ENCODE results near the gene MRE11.

DNA sequence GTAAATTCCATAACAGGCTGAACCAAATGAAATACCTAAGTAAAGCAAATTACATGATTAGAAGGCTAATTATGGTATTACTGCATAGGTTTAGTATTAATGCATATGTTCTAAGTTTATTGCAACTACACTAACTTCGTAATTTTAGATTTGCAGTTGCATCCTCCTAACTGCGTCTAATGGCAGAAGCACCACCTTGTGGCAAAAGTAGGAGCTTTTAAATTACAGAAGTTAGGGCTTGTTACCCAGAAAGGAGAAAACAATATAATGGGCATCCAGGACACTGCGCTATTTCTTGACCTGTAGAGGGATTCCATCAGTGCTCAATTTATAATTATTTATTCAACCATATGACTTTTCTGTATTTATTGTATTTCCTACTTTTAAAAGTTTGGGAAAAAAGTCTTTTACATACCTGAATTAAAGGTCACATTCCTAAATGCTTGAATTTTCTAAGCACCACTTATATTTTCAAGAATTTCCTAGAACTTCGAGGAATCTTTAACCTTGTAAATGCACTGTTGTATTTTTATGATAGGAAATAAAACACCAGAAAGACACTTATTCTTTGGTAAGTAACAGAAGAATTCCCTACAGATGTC lies 76.2 kb downstream of the MRE11 start:
- no peak for TF ChIP-seq POLR2A (IDR thresholded peaks at IDR 0.05)
- TF ChIP-seq, protein P1, sequence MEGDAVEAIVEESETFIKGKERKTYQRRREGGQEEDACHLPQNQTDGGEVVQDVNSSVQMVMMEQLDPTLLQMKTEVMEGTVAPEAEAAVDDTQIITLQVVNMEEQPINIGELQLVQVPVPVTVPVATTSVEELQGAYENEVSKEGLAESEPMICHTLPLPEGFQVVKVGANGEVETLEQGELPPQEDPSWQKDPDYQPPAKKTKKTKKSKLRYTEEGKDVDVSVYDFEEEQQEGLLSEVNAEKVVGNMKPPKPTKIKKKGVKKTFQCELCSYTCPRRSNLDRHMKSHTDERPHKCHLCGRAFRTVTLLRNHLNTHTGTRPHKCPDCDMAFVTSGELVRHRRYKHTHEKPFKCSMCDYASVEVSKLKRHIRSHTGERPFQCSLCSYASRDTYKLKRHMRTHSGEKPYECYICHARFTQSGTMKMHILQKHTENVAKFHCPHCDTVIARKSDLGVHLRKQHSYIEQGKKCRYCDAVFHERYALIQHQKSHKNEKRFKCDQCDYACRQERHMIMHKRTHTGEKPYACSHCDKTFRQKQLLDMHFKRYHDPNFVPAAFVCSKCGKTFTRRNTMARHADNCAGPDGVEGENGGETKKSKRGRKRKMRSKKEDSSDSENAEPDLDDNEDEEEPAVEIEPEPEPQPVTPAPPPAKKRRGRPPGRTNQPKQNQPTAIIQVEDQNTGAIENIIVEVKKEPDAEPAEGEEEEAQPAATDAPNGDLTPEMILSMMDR (IDR thresholded peaks at IDR 0.05) = peak; percentile 35 to 51 (median 45)

All from right lobe of liver (tissue), 4 donors.